Neuronal stem cell (in vitro differentiated cells): ENCODE data around the gene TUBB1.

Experiments used
- DNase-seq: peaks from one replicate; pipeline ENCODE4 v3.0.0-alpha.2; 2013; ENCODE audit warnings: low spot score
- H2AFZ ChIP-seq: one replicate; pipeline ENCODE4 v1.6.1; 2013; ENCODE audit warnings: mild to moderate bottlenecking, low read length, inconsistent platforms
- H2AK5ac ChIP-seq: 2 replicates; pipeline ENCODE4 v1.6.1; 2013; ENCODE audit warnings: low read depth, mild to moderate bottlenecking, inconsistent platforms, low read length, moderate library complexity, mixed read lengths
- H2BK120ac ChIP-seq: 2 replicates; pipeline ENCODE4 v1.6.1; 2013; ENCODE audit warnings: low read depth, mild to moderate bottlenecking, inconsistent platforms, low read length, moderate library complexity, mixed read lengths
- H2BK12ac ChIP-seq: one replicate; pipeline ENCODE4 v1.6.1; 2013; ENCODE audit warnings: low read length, inconsistent platforms
- H2BK15ac ChIP-seq: 2 replicates; pipeline ENCODE4 v1.6.1; 2013; ENCODE audit warnings: mild to moderate bottlenecking, low read length, inconsistent platforms, mixed read lengths
- H2BK5ac ChIP-seq: one replicate; pipeline ENCODE4 v1.6.1; 2013; ENCODE audit warnings: inconsistent platforms, mild to moderate bottlenecking, low read length, moderate library complexity
- H3K14ac ChIP-seq: one replicate; pipeline ENCODE4 v1.6.1; 2013; ENCODE audit warnings: low read length, inconsistent platforms
- H3K18ac ChIP-seq: 2 replicates; pipeline ENCODE4 v1.6.1; 2013; ENCODE audit warnings: low read length, inconsistent platforms
- H3K23ac ChIP-seq: 2 replicates; pipeline ENCODE4 v1.6.1; 2013; ENCODE audit warnings: low read depth, mild to moderate bottlenecking, mixed read lengths, low read length, inconsistent platforms; ENCODE audit not compliant: poor library complexity
- H3K27ac ChIP-seq: replicated peaks from 3 replicates; pipeline ENCODE4 v1.5.1; 2013; ENCODE audit warnings: low read length, inconsistent platforms
- H3K27me3 ChIP-seq, 3 experiments: 2 replicates each; pipeline ENCODE4 v1.6.1; 2013; ENCODE audit warnings: low read length in 3 of 3, mild to moderate bottlenecking in 2 of 3, inconsistent platforms in 1 of 3, low read depth in 1 of 3, mixed read lengths in 1 of 3, moderate library complexity in 1 of 3; ENCODE audit not compliant: control insufficient read depth in 3 of 3, insufficient read depth in 3 of 3
- H3K36me3 ChIP-seq, 2 donors: replicated peaks in 1 of 2; 2 replicates each; pipeline ENCODE4 v1.6.1; 2013; ENCODE audit warnings: low read length in 2 of 2; ENCODE audit not compliant: control insufficient read depth in 2 of 2, insufficient read depth in 2 of 2
- H3K4ac ChIP-seq: 2 replicates; pipeline ENCODE4 v1.6.1; 2013; ENCODE audit warnings: inconsistent platforms, mild to moderate bottlenecking, low read length, moderate library complexity
- H3K4me1 ChIP-seq, 2 donors: 1 replicate in 1 of 2; 2 replicates in 1 of 2; pipeline ENCODE4 v1.6.1; 2013; ENCODE audit warnings: low read length in 2 of 2, low read depth in 1 of 2; ENCODE audit not compliant: control insufficient read depth in 2 of 2, insufficient read depth in 1 of 2
- H3K4me2 ChIP-seq: one replicate; pipeline ENCODE4 v1.6.1; 2013; ENCODE audit warnings: mild to moderate bottlenecking, low read length, inconsistent platforms; ENCODE audit not compliant: insufficient read depth, poor library complexity, severe bottlenecking
- H3K4me3 ChIP-seq, 2 donors: 2 replicates each; pipeline ENCODE4 v1.5.1; 2013; ENCODE audit warnings: low read length in 2 of 2, mild to moderate bottlenecking in 2 of 2, inconsistent platforms in 1 of 2, moderate library complexity in 1 of 2
- H3K79me1 ChIP-seq: one replicate; pipeline ENCODE4 v1.6.1; 2013; ENCODE audit warnings: low read depth, mild to moderate bottlenecking, inconsistent platforms, low read length, moderate library complexity
- H3K9ac ChIP-seq: one replicate; pipeline ENCODE4 v1.6.1; 2013; ENCODE audit warnings: mild to moderate bottlenecking, low read depth, low read length, inconsistent platforms; ENCODE audit not compliant: poor library complexity
- H3K9me3 ChIP-seq, 2 donors: replicated peaks in 1 of 2; 2 replicates each; pipeline versions ENCODE3 to v1.6.1; 2013; ENCODE audit warnings: low read length in 2 of 2, mild to moderate bottlenecking in 2 of 2, inconsistent platforms in 1 of 2, low read depth in 1 of 2, mixed read lengths in 1 of 2, moderate library complexity in 1 of 2; ENCODE audit not compliant: control insufficient read depth in 2 of 2, insufficient read depth in 1 of 2
- H4K8ac ChIP-seq: one replicate; pipeline ENCODE4 v1.6.1; 2013; ENCODE audit warnings: low read depth, mild to moderate bottlenecking, inconsistent platforms, low read length, moderate library complexity
- H4K91ac ChIP-seq: one replicate; pipeline ENCODE4 v1.6.1; 2013; ENCODE audit warnings: low read length, low read depth, mild to moderate bottlenecking, inconsistent platforms; ENCODE audit not compliant: poor library complexity
- WGBS, 2 donors: extraction: QIAGEN DNeasy Blood & Tissue Kit; methylation state at CpG; one replicate each; pipeline ENCODE4 v1.1.7; 2013; ENCODE audit warnings: missing lambda C conversion rate in 2 of 2, mixed read lengths in 1 of 2; ENCODE audit not compliant: insufficient read length in 2 of 2, insufficient replicate concordance in 1 of 2; ENCODE audit errors: extremely low coverage in 2 of 2; 5-methylcytosine and 5-hydroxymethylcytosine counted together

Gene TUBB1

DNA sequence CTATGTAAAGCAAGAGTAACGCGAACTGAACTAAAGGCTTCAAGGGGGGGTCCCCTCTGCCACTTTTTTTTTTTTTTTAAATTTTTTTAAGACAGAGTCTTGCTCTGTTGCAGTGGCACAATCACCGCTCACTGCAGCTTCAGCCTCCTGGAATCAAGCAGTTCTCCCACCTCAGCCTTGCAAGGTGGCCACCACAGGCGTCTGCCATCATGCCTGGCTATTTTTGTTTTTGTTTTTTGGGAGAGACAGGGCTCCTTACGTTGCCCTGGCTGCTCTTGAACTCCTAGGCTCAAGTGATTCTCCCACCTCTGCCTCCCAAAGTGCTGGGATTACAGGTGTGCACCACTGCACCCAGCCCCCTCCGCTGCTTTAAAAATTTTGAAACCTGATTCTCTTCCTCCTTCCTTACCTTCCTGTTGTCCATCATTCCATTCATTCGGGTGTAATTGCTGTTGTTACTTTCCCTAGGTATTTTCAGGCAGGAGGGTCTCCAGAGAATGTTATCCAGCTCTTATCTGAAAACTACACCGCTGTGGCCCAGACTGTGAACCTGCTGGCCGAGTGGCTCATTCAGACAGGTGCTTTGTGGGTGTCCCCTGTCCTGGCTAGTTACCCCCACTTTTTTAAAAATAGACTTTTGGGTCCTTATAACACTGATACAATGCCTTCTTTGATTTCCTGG is 32.8 kb upstream of the TUBB1 start:
- no peak overlapping the region for H3K18ac ChIP-seq
- H3K27ac ChIP-seq, result no peak overlapping the region
- no peak overlapping the region for H4K8ac ChIP-seq
- no peaks in the 10 kb centered on the region for H3K27me3 ChIP-seq
- no peak overlapping the region for H3K9ac ChIP-seq
- no peak overlapping the region for H3K14ac ChIP-seq
- H2AFZ ChIP-seq, result no peak overlapping the region
- H2BK120ac ChIP-seq, result no peak overlapping the region
- peaks cover 39 to 74% of the 10 kb centered on the region in 2 donors for H3K36me3 ChIP-seq
- no peaks in the 10 kb centered on the region for H3K9me3 ChIP-seq
- DNase-seq, result no peak
- H3K4me1 ChIP-seq, result peaks cover 2 to 9% of the 10 kb centered on the region in 2 donors
- H2BK5ac ChIP-seq, result no peak overlapping the region
- H2AK5ac ChIP-seq, result no peak overlapping the region
- no peak overlapping the region for H4K91ac ChIP-seq
- no peak overlapping the region for H3K4me2 ChIP-seq
- H2BK15ac ChIP-seq, result no peak overlapping the region
- WGBS, 2 donors, result no CpG with 5 or more reads among the region's 9 CpGs
- H3K4ac ChIP-seq, result no peak overlapping the region
- no peak overlapping the region for H2BK12ac ChIP-seq
- peaks cover 7% of the 10 kb centered on the region for H3K79me1 ChIP-seq
- no peak overlapping the region for H3K23ac ChIP-seq
- H3K4me3 ChIP-seq, result no peak overlapping the region

DNA sequence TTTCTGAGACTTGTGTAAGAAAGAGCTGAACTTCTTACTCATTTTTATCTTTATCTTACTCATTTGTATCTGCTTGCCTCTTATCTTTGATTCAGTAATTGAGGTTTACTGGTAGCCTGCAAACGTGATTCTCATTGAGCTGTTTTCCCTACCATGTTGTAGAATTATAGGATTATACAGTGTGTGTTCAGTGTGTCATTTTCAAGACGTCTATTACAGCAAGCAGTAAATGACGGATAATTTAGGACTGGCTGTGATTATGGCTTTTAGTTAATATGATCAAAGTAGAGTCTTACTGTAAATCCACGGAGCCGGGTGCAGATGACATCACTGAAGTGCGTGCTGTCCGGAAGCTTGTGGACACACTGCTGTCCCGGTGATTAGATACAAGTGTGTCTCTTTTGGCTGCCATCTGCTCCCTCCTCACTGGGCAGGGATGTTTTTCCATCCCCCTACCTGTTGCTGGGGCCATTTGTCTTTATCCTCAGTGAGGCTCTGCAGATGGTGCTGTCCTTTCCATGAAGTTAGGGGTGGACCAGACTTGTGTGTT is 32.2 kb upstream of the TUBB1 start:
- Histone ChIP-seq H3K36me3 (peaks cover 43 to 81% of the 10 kb centered on the region in 2 donors), H3K18ac (no peak overlapping the region), H2BK12ac (no peak overlapping the region), H2BK120ac (no peak overlapping the region), H4K8ac (no peak overlapping the region), H3K4ac (no peak overlapping the region), H2BK5ac (no peak overlapping the region), H3K27me3 (no peaks in the 10 kb centered on the region), H3K9ac (no peak overlapping the region), H2BK15ac (no peak overlapping the region), H2AK5ac (no peak overlapping the region), H3K4me3 (no peak overlapping the region), H3K14ac (no peak overlapping the region), H3K23ac (no peak overlapping the region), H4K91ac (no peak overlapping the region), H3K9me3 (no peaks in the 10 kb centered on the region), H3K4me2 (no peak overlapping the region), H2AFZ (no peak overlapping the region), H3K79me1 (peaks cover 7% of the 10 kb centered on the region), H3K4me1 (peaks cover 2 to 6% of the 10 kb centered on the region in 2 donors), H3K27ac (no peak overlapping the region)
- DNase-seq, result no peak
- no CpG with 5 or more reads among the region's 8 CpGs for WGBS, 2 donors

DNA sequence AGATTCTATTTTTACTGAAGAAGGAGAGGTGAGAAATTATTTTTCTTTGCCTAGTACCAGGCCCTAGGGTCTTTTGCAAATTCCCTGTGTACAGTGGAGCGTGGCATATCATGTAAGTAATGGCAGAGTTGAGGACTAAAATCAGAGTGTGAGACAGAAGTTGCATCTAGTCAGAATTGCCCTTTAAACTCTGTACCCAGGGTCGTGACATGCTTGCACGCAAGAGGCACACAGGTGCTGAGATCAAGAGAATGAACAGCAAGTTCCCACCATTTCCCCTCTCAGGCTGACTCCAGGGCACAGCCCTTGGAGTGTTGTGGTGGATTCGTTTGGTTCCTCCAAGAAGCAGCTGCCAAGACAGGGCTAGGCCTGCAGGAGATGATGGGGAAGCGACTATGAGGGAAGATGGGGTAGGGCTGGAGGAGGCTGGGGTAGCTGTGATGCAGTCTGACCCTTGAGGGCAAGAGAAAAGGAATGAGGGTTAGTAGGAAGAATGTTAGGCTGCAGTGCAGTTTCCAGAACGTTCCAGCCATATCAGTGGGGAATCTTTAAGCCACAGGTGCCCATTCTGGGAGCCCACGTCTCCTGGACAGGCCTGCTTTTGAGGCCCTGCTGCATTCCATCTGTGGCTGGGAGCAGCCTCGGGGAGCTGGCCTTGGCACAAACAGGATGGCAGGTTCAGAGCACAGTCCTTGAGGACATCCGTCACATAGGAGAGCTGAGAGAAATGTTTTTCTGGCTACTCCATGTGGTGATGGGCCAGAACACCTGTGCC is 31.3 kb upstream of the TUBB1 start:
- H3K9ac ChIP-seq, result no peak overlapping the region
- no peak overlapping the region for H3K4ac ChIP-seq
- peaks cover 5% of the 10 kb centered on the region for H3K79me1 ChIP-seq
- H3K27ac ChIP-seq, result no peak overlapping the region
- no peak overlapping the region for H2BK120ac ChIP-seq
- no peak overlapping the region for H2BK5ac ChIP-seq
- H3K4me2 ChIP-seq, result no peak overlapping the region
- H3K36me3 ChIP-seq, result peaks cover 49 to 85% of the 10 kb centered on the region in 2 donors
- H4K91ac ChIP-seq, result no peak overlapping the region
- no peak overlapping the region for H2BK15ac ChIP-seq
- no peak overlapping the region for H2AK5ac ChIP-seq
- H3K4me3 ChIP-seq, result no peak overlapping the region
- no peak overlapping the region for H2AFZ ChIP-seq
- H3K27me3 ChIP-seq, result no peaks in the 10 kb centered on the region
- H3K23ac ChIP-seq, result no peak overlapping the region
- H3K4me1 ChIP-seq, result peaks cover 0 to 2% of the 10 kb centered on the region in 2 donors
- H3K9me3 ChIP-seq, result no peaks in the 10 kb centered on the region
- no peak for DNase-seq
- H4K8ac ChIP-seq, result no peak overlapping the region
- no peak overlapping the region for H3K18ac ChIP-seq
- WGBS, 2 donors, result no CpG with 5 or more reads among the region's 9 CpGs
- no peak overlapping the region for H2BK12ac ChIP-seq
- no peak overlapping the region for H3K14ac ChIP-seq

DNA sequence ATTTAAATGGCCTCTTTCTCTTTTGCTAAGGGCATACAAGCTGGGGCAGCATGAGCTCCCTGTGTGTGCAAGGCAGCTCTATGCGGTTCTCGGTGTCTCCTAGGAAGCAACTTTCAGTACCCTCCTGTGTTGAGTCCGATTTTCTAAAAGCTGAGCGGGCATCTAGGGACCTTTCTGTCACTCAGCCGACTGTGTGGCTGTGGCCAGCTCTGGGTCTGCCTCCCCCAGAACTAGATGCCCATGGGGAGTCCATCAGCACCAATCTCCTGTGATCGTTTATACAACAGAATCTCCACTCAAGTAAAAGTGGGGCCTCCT is 30.7 kb upstream of the TUBB1 start:
- Histone ChIP-seq H3K4me3 (no peak overlapping the region), H2BK120ac (no peak overlapping the region), H3K36me3 (peaks cover 54 to 90% of the 10 kb centered on the region in 2 donors), H3K79me1 (peaks cover 5% of the 10 kb centered on the region), H3K4ac (no peak overlapping the region), H3K23ac (no peak overlapping the region), H3K4me1 (peaks cover 0 to 2% of the 10 kb centered on the region in 2 donors), H3K9ac (no peak overlapping the region), H2AFZ (no peak overlapping the region), H4K8ac (no peak overlapping the region), H3K27me3 (no peaks in the 10 kb centered on the region), H3K27ac (no peak overlapping the region), H2BK12ac (no peak overlapping the region), H3K18ac (no peak overlapping the region), H2BK5ac (no peak overlapping the region), H2BK15ac (no peak overlapping the region), H3K4me2 (no peak overlapping the region), H3K9me3 (no peaks in the 10 kb centered on the region), H4K91ac (no peak overlapping the region), H2AK5ac (no peak overlapping the region), H3K14ac (no peak overlapping the region)
- DNase-seq, result no peak
- WGBS, 2 donors, result no CpG with 5 or more reads among the region's 6 CpGs
